Cortex of kidney (tissue), 1 donor: ENCODE data around the gene RASGEF1B.
"Not testable (repeated sequence)": the region's sequence is repeated elsewhere in the genome, so short reads cannot be mapped to it uniquely, and the experiment has no call there.

Source experiments
- DNase-seq: peaks from one replicate; lab custom pipeline; 2025; lab: John Stamatoyannopoulos, UW

Gene RASGEF1B

GRCh38 chr4:81498551-81499099, 26.9 kb upstream of the RASGEF1B start:
- no peak for DNase-seq

- no peak for DNase-seq
These were observed 26.3 kb upstream of the RASGEF1B start for GRCh38 chr4:81498046-81498445.

DNA sequence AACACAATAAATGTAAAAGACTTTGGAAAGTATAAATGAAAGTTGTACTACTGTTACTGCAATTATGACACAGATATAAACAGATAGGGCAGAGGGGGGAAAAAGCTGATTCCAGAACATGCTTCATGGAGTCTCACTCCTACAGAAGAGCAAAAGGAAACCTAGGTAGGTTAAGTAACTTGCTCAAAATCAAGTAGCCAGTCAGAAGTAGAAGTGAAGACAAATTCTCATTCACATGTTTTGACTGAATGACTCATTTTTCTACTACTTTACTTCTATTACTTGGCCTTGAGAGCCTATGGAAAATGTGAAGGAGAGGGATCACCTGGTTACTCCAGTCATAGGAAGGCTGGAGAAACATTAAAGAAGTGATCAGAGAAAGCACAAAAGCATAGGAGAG, 23.6 kb upstream of the RASGEF1B start:
- no peak for DNase-seq

- no peak for DNase-seq
These were observed 22.3 kb upstream of the RASGEF1B start for GRCh38 chr4:81494031-81494431.

DNA sequence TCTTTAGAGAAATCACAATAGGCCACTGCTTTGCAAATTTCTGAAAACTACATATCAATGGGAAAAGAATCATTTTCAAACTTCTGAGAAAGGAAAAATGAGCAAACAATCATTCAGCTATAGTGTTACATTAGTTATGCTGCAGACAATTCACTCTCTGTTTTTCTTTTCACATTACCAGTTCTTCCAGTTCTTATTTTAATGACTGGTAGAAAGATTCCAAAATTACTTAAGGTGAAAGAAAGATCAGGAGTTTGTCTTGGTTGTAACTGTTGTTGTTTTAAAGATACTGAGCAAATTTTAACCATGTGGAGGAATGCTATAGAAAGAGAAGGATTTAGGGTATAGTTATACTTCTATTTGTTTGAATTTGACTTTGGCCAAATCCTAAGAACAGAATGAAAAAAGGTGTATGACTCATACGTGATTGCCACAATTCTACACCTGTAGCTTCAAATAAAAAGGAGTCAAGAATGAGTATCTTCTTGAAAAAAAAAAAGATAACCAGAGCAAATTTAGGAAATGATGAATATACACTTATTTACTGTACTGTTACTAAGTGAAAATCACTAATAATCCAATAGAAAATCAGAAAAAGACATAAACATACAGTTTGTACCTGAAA, 21.0 kb upstream of the RASGEF1B start:
- DNase-seq, result no peak

DNA sequence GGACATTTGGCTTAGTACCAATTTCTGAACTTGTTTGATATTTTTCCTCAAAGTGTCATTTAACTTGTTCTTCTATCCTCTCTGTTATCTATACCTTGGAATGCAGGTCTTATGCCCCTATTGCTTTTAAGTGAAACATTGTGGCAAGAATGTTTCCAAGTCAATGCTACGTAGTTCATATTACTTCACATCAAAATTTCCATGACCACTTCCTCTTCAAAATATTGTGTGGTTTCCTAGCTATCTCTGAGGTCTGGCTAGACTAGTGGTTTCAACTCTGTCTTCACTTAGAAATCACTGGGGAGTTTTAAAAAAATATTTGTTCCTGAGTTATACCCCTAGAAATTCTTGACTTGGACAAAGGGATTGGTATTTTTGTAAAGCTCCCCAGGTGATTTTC, 20.2 kb upstream of the RASGEF1B start:
- DNase-seq, result no peak

GRCh38 chr4:81490403-81491160, 18.9 kb upstream of the RASGEF1B start:
- no peak for DNase-seq

GRCh38 chr4:81486502-81486901, 14.8 kb upstream of the RASGEF1B start:
- DNase-seq, result no peak

- no peak for DNase-seq
These were observed 13.7 kb upstream of the RASGEF1B start for GRCh38 chr4:81485310-81485980.

GRCh38 chr4:81482326-81482725, 10.6 kb upstream of the RASGEF1B start:
- no peak for DNase-seq

DNA sequence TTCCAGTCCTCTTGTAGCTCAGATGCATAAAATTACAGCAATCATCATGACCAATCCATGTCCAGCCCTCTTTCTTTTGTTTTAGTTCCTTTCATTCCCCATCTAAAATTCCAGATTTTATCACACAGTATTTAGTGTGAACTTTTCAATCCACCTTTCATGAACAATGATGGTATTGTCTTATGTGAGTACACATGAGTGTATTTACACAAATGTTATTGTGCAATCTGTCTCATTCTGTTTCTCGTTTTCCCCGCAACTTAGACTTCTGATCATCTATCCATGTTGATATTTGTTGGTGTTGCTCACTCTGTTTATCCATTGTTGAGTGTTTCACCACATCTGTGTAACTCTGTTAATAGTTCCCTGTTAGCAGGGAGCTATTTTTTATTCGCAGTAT, 9.4 kb upstream of the RASGEF1B start:
- DNase-seq, result no peak

DNA sequence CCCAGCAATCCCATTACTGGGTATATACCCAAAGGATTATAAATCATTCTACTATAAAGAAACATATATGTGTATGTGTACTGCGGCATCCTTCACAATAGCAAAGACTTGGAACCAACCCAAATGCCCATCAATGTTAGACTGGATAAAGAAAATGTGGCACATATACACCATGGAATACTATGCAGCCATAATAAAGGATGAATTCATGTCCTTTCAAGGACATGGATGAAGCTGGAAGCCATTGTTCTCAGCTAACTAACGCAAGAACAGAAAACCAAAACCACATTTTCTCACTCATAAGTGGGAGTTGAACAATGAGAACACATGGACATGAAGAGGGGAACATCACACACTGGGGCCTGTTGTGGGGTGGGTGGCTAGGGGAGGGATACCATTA, 7.9 kb upstream of the RASGEF1B start:
- not testable (repeated sequence) for DNase-seq

DNA sequence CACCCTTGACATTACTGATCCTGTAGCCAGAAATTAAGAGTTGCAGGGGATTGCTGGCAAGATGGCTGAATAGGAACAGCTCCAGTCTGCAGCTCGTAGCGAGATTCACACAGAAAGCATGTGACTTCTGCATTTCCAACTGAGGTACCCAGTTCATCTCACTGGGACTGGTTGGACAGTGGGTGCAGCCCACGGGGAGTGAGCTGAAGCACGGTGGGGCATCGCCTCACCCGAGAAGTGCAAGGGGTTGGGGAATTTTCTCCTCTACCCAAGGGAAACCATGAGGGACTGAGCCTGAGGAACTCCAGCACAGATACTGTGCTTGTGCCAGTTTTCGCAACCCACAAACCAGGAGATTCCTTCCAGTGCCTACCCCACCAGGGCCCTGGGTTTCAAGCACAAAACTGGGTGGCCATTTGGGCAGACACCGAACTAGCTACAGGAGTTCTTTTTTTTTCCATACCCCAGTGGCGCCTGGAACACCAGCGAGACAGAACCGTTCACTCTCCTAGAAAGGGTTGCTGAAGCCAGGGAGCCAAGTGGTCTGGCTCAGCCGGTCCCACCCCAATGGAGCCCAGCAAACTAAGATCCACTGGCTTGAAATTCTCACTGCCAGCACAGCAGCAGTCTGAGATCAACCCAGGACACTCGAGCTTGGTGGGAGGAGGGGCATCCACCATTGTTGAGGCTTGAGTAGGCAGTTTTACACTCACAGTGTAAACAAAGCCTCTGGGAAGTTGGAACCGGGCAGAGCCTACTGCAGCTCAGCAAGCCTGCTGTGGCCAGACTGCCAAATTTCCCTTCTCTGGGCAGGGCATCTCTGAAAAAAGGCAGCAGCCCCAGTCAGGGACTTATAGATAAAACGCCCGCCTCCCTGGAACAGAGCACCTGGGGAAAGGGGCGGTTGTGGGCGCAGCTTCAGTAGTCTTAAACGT, 1.9 kb upstream of the RASGEF1B start:
- peak; percentile 7 for DNase-seq

- no peak for DNase-seq
These were observed 825 bp upstream of the RASGEF1B start for GRCh38 chr4:81472281-81473182.

GRCh38 chr4:81471298-81471587, 464 bp downstream of the RASGEF1B start:
- peak; percentile 35 for DNase-seq

GRCh38 chr4:81470456-81471297, 1.0 kb downstream of the RASGEF1B start:
- DNase-seq, result peak; percentile 5

GRCh38 chr4:81469781-81470455, 1.8 kb downstream of the RASGEF1B start:
- DNase-seq, result no peak

DNA sequence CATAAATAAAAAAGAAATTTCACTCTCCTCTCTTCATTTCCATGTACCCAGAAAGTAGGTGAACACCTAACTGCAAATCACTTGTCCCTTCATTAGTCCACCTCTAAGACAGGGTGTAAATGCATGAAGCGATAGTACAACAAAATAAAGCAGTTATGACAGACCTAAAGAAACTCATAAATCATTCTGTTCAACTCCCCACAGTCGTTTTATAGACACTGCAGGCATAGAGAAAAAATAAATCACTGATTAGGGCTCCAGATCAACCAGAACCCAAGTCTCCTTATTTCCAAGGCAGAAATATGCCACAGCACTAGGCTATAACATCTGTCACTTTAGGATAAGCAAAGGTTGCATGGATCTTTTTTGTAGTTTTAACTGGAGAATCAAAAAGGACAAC, 3.0 kb downstream of the RASGEF1B start:
- no peak for DNase-seq

DNA sequence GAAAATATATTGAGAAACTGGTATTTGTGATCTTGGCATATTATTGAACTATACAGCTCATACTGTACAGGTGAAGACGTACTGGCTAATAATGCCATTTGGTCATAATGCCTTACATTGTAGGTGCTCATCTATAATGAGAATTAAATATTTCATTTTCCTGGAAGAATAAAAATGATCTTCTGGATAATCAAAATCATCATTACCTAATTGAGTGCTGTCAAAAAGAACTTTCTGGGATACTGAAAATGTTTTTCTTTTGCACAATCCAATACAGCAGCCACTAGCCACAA, 4.1 kb downstream of the RASGEF1B start:
- DNase-seq, result no peak
